GM12801 (cell line): ENCODE measurements around the gene NUP85.

ENCODE experiments used
- TF ChIP-seq, protein P1 (sequence below): IDR thresholded peaks from one replicate; pipeline ENCODE4 v1.5.1; 2011; ENCODE audit warnings: control low read depth; ENCODE audit not compliant: insufficient read length; ENCODE audit errors: extremely low read depth

Gene NUP85

DNA sequence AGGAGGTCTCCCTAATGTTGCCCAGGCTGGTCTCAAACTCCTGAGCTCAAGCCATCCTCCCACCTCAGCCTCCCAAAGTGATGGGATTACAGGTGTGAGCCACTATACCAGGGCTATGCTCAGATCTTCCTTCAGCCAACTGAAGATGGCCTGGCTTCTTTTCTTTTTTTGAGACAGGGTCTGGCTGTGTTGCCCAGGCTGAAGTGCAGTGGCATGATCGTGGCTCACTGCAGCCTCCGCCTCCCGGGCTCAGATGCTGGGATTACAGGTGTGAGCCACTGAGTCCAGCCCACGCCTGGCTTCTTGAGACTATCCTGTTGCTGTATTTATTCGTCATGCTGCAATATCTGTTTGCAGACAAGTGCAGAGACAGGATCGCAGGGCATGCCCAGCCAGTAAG is 79.6 kb downstream of the NUP85 start:
- TF ChIP-seq, protein P1, sequence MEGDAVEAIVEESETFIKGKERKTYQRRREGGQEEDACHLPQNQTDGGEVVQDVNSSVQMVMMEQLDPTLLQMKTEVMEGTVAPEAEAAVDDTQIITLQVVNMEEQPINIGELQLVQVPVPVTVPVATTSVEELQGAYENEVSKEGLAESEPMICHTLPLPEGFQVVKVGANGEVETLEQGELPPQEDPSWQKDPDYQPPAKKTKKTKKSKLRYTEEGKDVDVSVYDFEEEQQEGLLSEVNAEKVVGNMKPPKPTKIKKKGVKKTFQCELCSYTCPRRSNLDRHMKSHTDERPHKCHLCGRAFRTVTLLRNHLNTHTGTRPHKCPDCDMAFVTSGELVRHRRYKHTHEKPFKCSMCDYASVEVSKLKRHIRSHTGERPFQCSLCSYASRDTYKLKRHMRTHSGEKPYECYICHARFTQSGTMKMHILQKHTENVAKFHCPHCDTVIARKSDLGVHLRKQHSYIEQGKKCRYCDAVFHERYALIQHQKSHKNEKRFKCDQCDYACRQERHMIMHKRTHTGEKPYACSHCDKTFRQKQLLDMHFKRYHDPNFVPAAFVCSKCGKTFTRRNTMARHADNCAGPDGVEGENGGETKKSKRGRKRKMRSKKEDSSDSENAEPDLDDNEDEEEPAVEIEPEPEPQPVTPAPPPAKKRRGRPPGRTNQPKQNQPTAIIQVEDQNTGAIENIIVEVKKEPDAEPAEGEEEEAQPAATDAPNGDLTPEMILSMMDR, result no peak
